ENCODE measurements around the gene MATCAP1.

MATCAP1 gene

DNA sequence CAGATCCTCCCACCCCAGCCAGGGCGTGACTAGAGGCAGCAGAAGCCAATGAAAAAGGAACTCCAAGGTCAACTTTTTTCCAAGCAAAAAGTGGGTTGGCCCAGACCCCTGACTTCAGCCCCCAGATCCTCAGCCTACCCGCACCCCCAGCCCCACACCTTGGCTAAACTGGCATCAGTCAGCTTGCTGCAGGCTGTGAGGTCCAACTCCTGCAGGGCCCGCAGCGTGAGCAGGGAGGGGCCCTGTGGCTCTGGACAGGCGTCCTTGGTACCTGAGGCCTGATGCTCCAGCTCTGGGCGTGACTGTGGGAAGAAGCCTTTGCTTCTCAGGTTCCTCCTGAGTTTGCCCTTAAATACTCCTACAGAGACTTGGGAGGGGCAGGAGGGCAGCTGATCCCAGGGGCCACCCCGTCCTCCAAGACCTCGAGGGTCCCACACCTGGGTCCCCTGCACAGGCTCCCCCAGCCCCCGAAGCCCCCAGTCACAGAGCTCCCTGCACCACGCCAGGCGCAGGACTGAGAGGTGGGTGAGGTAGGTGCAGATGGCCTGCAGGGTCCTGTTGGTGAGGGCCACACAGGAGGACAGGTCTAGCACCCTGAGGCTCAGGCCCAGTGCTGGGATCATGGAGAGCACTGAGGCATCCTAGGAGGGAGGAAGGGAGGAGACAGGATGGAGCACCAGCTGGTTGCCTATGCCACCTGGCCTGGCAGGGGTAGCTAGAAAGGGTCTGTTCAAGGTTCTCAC lies 24.6 kb upstream of the MATCAP1 start:
- DNase-seq (ENCODE audit: low spot score): no peak

DNA sequence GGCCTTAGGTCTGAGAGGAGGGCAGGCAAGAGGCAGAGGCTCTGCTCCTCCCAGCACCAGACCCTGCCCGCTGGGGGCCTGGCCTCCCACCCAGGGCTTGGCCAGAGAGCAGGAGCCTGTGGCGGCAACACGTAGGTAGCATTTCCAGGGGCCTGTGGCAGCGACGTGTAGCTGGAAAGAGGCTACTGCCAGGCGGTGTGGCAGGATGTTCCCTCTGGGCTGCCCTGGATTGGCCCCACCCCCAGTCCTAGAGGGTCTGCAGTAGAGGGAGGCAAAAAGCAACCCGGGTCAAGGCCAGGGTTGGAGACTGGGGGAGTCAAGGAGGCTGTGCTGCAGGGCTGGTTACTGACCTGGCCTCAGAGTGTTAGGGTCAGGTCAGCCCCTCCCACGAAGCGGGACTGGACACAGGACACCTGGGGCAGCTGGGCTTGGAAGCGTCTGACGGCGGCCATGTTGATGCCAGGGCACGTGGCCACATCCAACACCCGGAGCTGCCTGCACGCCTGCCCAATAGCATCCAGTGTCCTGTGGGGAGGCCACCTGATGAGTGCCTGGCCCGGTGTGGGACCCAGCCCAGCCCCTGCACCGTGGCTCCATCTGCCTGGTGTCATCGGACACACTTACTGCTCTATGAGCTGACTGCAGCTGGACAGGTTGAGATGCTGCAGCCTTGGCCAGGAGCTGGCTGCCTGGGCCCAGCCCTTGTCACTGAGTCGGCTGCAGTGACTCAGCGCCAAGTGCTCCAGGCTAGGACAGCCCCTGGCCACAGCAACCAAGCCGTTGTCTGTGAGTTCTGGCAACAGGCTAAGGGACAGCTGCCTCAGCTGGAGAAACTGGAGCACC lies 23.7 kb upstream of the MATCAP1 start:
- peak; percentile 76 for DNase-seq (ENCODE audit: low spot score)

DNA sequence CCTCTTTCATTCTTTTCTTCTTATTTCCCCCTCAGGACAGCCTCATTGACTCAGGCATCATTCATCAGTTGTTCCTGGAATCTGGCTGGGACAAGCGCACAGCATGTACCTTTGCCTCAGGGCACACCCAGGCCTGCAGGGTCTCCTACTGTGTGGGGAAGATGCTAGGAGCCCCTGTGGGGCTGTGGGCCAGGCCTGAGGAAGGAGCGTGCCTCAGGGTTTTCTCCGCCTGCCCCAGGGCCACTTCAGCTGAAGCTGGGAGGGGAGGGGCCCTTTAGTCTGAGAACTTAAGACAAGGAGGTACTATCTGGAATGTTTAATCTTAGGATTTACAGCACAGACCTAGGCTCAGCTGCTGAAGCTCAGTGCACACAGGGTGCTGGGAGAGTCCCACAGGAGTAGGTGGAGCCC lies 23.1 kb upstream of the MATCAP1 start:
- DNase-seq (ENCODE audit: low spot score): no peak

GRCh38 chr16:67206129-67206837 lies 22.5 kb upstream of the MATCAP1 start:
- DNase-seq (ENCODE audit: low spot score): no peak

DNA sequence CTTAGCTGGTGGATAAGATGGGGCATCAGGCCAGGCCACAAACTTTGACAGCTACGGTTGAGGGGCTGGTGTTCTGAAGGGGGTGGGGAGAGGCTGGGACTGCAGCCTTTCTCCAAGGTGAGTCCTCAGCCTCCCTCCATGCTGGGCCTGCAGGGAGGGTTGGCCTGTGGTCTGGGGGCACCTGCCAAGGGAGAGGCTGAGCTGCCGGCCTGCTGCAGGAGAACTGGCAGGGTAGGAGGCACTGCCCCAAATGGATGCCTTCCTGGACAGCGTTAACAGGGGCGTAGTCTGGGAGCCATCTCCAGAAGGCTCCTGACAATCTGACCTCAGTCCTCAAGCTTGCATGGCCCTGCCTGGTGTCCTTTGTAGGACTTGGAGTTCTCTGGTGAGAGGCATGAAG lies 20.3 kb upstream of the MATCAP1 start:
- DNase-seq (ENCODE audit: low spot score): no peak

DNA sequence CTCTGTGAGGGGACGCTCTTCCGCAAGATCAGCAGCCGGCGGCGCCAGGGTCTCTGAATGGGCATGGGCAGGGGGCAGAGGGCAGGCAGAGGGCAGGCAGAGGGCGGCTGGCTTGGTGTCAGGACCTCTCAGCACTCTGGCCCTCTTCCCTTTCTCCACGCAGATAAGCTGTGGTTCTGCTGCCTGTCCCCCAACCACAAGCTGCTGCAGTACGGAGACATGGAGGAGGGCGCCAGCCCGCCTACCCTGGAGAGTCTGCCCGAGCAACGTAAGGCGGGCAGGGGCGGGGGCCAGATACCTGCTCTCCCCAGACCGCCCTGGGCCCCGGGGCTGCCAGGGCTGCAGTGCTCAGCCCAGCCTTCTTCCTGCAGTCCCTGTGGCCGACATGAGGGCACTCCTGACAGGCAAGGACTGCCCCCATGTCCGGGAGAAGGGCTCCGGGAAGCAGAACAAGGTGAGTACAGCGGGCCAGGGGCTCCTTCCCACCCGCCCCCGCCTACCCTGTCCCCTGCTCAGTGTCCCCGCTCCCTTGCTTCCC lies 19.3 kb upstream of the MATCAP1 start:
- DNase-seq (ENCODE audit: low spot score): no peak

GRCh38 chr16:67202426-67202825 lies 18.7 kb upstream of the MATCAP1 start:
- DNase-seq (ENCODE audit: low spot score): no peak

DNA sequence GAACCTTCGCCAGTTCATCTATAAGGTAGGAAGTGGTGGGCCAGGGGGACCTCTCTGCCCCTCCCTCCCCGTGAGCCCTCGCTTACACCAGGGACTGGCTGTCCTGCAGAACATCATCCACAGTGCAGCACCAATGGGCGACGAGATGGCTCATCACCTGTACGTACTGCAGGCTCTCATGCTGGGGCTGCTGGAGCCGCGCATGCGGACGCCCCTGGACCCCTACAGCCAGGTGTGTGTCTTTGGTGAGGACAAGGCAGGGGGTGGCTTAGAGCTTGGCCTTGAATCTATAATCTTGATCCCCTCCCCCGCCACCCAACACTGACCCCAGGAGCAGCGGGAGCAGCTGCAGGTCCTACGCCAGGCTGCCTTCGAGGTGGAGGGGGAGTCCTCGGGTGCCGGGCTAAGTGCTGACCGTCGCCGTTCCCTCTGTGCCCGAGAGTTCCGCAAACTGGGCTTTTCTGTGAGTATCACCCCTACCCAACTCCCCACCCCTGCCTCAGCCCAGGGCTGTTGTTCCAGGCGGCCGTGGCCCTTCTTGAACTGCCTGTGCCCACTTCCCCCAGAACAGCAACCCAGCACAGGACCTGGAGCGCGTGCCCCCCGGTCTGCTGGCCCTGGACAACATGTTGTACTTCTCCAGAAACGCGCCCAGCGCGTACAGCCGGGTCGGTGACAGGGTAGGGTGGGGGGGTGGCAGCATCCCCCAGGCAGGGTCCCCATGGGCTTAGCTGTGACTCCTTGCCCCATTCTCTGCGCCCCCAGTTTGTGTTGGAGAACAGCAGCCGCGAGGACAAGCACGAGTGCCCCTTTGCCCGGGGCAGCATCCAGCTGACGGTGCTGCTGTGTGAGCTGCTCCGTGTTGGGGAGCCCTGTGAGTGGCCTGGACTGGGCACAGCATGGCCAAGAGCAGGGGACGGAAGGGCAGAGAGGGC lies 17.9 kb upstream of the MATCAP1 start:
- DNase-seq (ENCODE audit: low spot score): no peak

DNA sequence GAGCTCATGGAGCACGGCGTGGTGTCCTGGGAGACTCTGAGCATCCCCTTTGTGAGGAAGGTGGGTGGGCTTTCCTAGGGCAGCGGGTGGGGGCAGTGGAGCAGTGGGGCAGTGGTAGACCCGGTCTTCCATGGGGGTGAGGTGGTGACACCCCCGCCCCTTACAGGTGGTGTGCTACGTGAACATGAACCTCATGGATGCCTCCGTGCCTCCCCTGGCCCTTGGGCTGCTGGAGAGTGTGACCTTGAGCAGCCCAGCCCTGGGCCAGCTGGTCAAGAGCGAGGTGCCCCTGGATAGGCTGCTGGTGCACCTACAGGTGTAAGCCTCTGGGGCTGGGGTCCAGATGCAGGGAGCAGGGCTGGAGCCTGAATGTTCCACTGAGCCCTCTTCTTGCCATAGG lies 16.7 kb upstream of the MATCAP1 start:
- DNase-seq (ENCODE audit: low spot score): no peak

DNA sequence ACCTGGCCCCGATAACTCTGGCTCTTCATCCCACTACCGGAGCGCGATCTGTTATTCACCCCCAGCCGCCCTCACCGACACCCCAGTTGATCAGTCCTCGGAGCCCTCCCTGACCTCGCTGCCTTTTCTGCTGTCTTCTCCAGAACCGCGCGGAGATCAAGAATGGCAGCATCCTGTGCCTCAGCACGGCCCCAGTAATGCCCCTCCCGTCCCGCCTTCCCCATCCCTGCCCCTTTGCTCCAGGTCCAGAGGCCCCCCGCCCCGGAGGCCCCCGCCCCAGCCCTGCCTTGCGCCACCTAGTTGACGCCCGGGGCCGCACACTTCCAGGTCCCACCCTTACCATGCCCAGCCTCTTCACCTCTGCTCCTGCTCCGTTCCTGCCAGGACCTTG lies 16.0 kb upstream of the MATCAP1 start:
- DNase-seq (ENCODE audit: low spot score): no peak

- peak; percentile 69 for DNase-seq (ENCODE audit: low spot score)
Observed at GRCh38 chr16:67199011-67199807, 15.4 kb upstream of the MATCAP1 start, which contains the start of gene ELMO3. TSS of gene ELMO3 (plus strand) at chr16:67199131. CDS start at chr16:67199327, 196 bp downstream.

GRCh38 chr16:67198238-67198734 lies 14.5 kb upstream of the MATCAP1 start:
- DNase-seq (ENCODE audit: low spot score): peak; percentile 77

DNA sequence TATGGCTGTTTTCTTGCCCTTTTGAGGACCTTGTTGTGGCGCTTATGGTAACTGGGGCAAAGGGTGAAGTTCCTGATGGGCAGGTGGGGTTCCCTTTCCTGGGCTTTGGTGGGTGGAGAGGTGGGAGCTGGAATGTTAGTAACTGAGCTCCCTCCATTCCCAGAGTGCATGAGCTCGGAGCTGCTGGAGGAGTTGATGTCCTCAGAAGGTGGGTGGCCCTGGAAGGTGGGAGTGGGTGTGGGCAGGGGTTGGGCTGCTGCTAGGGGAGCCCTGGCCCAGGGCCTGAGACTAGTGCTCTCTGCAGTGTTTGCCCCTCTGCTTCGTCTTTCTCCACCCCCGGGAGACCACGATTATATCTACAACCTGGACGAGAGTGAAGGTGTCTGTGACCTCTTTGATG lies 13.9 kb upstream of the MATCAP1 start:
- no peak for DNase-seq (ENCODE audit: low spot score)

- DNase-seq (ENCODE audit: low spot score): no peak
Observed at GRCh38 chr16:67196881-67197280, 13.1 kb upstream of the MATCAP1 start.

- no peak for DNase-seq (ENCODE audit: low spot score)
Observed at GRCh38 chr16:67195676-67196075, 11.9 kb upstream of the MATCAP1 start.

GRCh38 chr16:67194260-67194659 lies 10.5 kb upstream of the MATCAP1 start:
- DNase-seq (ENCODE audit: low spot score): no peak

DNA sequence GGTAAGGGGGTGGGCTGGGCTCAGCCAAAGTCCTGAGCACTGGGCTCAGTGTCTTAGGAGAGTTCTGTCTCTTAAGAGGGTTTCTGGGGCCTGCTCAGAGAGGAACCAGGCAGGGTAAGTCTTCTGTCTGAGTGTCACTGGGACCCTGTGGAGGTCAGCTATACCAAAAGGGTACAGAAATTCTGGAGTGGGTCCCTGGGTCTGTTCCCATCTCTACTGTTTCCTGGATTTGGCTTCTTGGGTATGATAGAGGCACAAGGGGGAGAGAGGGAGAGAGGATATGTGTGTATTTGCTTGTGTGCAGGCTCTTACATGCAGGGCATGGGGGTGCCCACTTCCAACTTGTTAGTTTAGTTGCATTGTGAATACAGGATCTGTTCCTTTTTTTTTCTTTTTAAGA lies 9.8 kb upstream of the MATCAP1 start:
- DNase-seq (ENCODE audit: low spot score): no peak

GRCh38 chr16:67192781-67193361 lies 9.1 kb upstream of the MATCAP1 start:
- DNase-seq (ENCODE audit: low spot score): no peak

- peak; percentile 93 for DNase-seq (ENCODE audit: low spot score)
Observed at GRCh38 chr16:67191995-67192681, 8.4 kb upstream of the MATCAP1 start, which contains the start of gene E2F4. TSS of gene E2F4 (plus strand) at chr16:67192155. CDS start at chr16:67192228, 73 bp downstream.
